OCI-LY1 (cell line): ENCODE measurements around the gene CEACAM16.

Experiments used
- H2AFZ ChIP-seq: fragments of 200-600 bp; sonication (generic), shearing (Covaris generic); 2 replicates; pipeline ENCODE4 v1.6.0; 2014; ENCODE audit warnings: antibody characterized with exemption, mild to moderate bottlenecking, low read length
- H3F3A ChIP-seq: fragments of 200-600 bp; sonication (generic), shearing (Covaris generic); 2 replicates; pipeline ENCODE4 v1.6.0; 2014; ENCODE audit warnings: mild to moderate bottlenecking, antibody characterized with exemption, low read length, moderate library complexity; ENCODE audit not compliant: insufficient read depth
- H3K27ac ChIP-seq: fragments of 200-600 bp; sonication (generic); 2 replicates; pipeline ENCODE4 v1.5.1; 2014; ENCODE audit warnings: low read length, mixed run types, mild to moderate bottlenecking, low read depth; ENCODE audit not compliant: poor library complexity, severe bottlenecking
- H3K27me3 ChIP-seq: fragments of 200-600 bp; sonication (generic); 2 replicates; pipeline ENCODE4 v1.6.0; 2014; ENCODE audit warnings: antibody characterized with exemption, mild to moderate bottlenecking, low read length, moderate library complexity; ENCODE audit not compliant: insufficient read depth
- H3K36me3 ChIP-seq: fragments of 200-600 bp; sonication (generic); 2 replicates; pipeline ENCODE4 v1.6.1; 2014; ENCODE audit warnings: mild to moderate bottlenecking, antibody characterized with exemption, low read length, moderate library complexity, mixed read lengths; ENCODE audit not compliant: insufficient read depth
- H3K4me1 ChIP-seq: fragments of 200-600 bp; sonication (generic); 2 replicates; pipeline ENCODE4 v1.5.1; 2014; ENCODE audit warnings: mild to moderate bottlenecking, low read length, moderate library complexity; ENCODE audit not compliant: insufficient read depth, severe bottlenecking
- H3K4me2 ChIP-seq: fragments of 200-600 bp; sonication (generic), shearing (Covaris generic); 2 replicates; pipeline ENCODE4 v1.6.1; 2014; ENCODE audit warnings: low read length
- H3K4me3 ChIP-seq: fragments of 200-600 bp; sonication (generic); 2 replicates; pipeline ENCODE4 v1.5.1; 2014; ENCODE audit warnings: low read length, low read depth, mild to moderate bottlenecking, mixed read lengths; ENCODE audit not compliant: poor library complexity, severe bottlenecking
- H3K79me2 ChIP-seq: fragments of 200-600 bp; shearing (Covaris generic); 2 replicates; pipeline ENCODE4 v1.6.1; 2016; ENCODE audit warnings: mixed run types, low read length, mixed read lengths; ENCODE audit not compliant: insufficient read depth
- H3K9ac ChIP-seq: fragments of 200-600 bp; sonication (generic), shearing (Covaris generic); 2 replicates; pipeline ENCODE4 v1.6.1; 2014; ENCODE audit warnings: mild to moderate bottlenecking, low read length, mixed read lengths
- H3K9me2 ChIP-seq: fragments of 200-600 bp; sonication (generic), shearing (Covaris generic); 2 replicates; pipeline ENCODE4 v1.6.1; 2014; ENCODE audit warnings: low read depth, mild to moderate bottlenecking, low read length, mixed read lengths
- H3K9me3 ChIP-seq: fragments of 200-600 bp; shearing (Covaris generic); 2 replicates; pipeline ENCODE4 v1.6.1; 2014; ENCODE audit warnings: low read length, mixed read lengths
- H4K20me1 ChIP-seq: fragments of 200-600 bp; sonication (generic), shearing (Covaris generic); 2 replicates; pipeline ENCODE4 v1.6.0; 2016; ENCODE audit warnings: mild to moderate bottlenecking, low read length; ENCODE audit not compliant: insufficient read depth
- CTCF ChIP-seq: fragments of 200-600 bp; sonication (generic), shearing (Covaris generic); IDR thresholded peaks from 2 replicates; pipeline ENCODE4 v1.5.1; 2017; ENCODE audit warnings: mild to moderate bottlenecking, antibody characterized with exemption, low read length, moderate library complexity, mixed read lengths
- EZH2 ChIP-seq: fragments of 200-600 bp; sonication (generic), shearing (Covaris generic); IDR thresholded peaks from 2 replicates; pipeline ENCODE4 v1.8.0; 2017; ENCODE audit warnings: borderline replicate concordance, mixed run types, mild to moderate bottlenecking, antibody characterized with exemption, low read length, moderate library complexity, mixed read lengths

Gene CEACAM16

GRCh38 chr19:44722131-44723121 is 23.5 kb downstream of the CEACAM16 start:
- H3K27me3 ChIP-seq, result no peaks in the 10 kb centered on the region
- H3K9ac ChIP-seq, result no peak overlapping the region
- no peaks in the 10 kb centered on the region for H3F3A ChIP-seq
- no peaks in the 10 kb centered on the region for H3K79me2 ChIP-seq
- TF ChIP-seq EZH2 (no peak), CTCF (no peak)
- H3K9me3 ChIP-seq, result no peaks in the 10 kb centered on the region
- no peaks in the 10 kb centered on the region for H4K20me1 ChIP-seq
- peaks cover 7% of the 10 kb centered on the region for H3K4me1 ChIP-seq
- no peak overlapping the region for H3K4me2 ChIP-seq
- no peaks in the 10 kb centered on the region for H3K9me2 ChIP-seq
- H3K4me3 ChIP-seq, result no peak overlapping the region
- no peaks in the 10 kb centered on the region for H3K36me3 ChIP-seq
- H2AFZ ChIP-seq, result no peak overlapping the region
- H3K27ac ChIP-seq, result no peak overlapping the region

GRCh38 chr19:44723299-44723951 is 24.5 kb downstream of the CEACAM16 start:
- no peak overlapping the region for H3K27ac ChIP-seq
- H3K27me3 ChIP-seq, result no peaks in the 10 kb centered on the region
- H4K20me1 ChIP-seq, result no peaks in the 10 kb centered on the region
- TF ChIP-seq CTCF, result no peak
- no peak for TF ChIP-seq EZH2
- no peaks in the 10 kb centered on the region for H3K36me3 ChIP-seq
- H3F3A ChIP-seq, result no peaks in the 10 kb centered on the region
- no peaks in the 10 kb centered on the region for H3K9me3 ChIP-seq
- H3K9me2 ChIP-seq, result no peaks in the 10 kb centered on the region
- H3K79me2 ChIP-seq, result no peaks in the 10 kb centered on the region
- no peak overlapping the region for H3K4me3 ChIP-seq
- H3K4me2 ChIP-seq, result no peak overlapping the region
- H3K9ac ChIP-seq, result no peak overlapping the region
- H2AFZ ChIP-seq, result no peak overlapping the region
- H3K4me1 ChIP-seq, result peaks cover 12% of the 10 kb centered on the region

- Histone ChIP-seq H3K27me3 (no peaks in the 10 kb centered on the region), H3K4me1 (peaks cover 12% of the 10 kb centered on the region), H3K79me2 (no peaks in the 10 kb centered on the region), H3K9me2 (no peaks in the 10 kb centered on the region), H3K4me3 (no peak overlapping the region), H3F3A (no peaks in the 10 kb centered on the region), H3K27ac (no peak overlapping the region), H3K9me3 (no peaks in the 10 kb centered on the region), H2AFZ (no peak overlapping the region), H3K36me3 (no peaks in the 10 kb centered on the region), H4K20me1 (no peaks in the 10 kb centered on the region), H3K9ac (no peak overlapping the region), H3K4me2 (no peak overlapping the region)
- TF ChIP-seq EZH2, result no peak
- peak; percentile 97 for TF ChIP-seq CTCF
Measured at GRCh38 chr19:44723952-44724319, 25.0 kb downstream of the CEACAM16 start.
